PFSK-1 (cell line): Measurements from ENCODE around the gene IGSF8.

Experiments used
- FOXP2 ChIP-seq: optimal IDR thresholded peaks from 2 replicates; pipeline ENCODE3; 2011; ENCODE audit warnings: borderline replicate concordance, control low read depth, inconsistent platforms; ENCODE audit not compliant: insufficient read depth; ENCODE audit errors: extremely low read length, extremely low read depth
- POLR2AphosphoS5 ChIP-seq: IDR thresholded peaks from 2 replicates; pipeline ENCODE4 v1.6.1; 2012; ENCODE audit warnings: low read depth, mild to moderate bottlenecking, control low read depth, low read length, moderate library complexity
- SIN3A ChIP-seq: IDR thresholded peaks from 2 replicates; pipeline ENCODE4 v1.6.1; 2012; ENCODE audit warnings: mild to moderate bottlenecking, low read length, moderate library complexity, borderline replicate concordance; ENCODE audit not compliant: insufficient read depth
- TAF1 ChIP-seq: IDR thresholded peaks from 2 replicates; pipeline ENCODE4 v1.6.1; 2012; ENCODE audit warnings: low read length, control low read depth, borderline replicate concordance; ENCODE audit not compliant: insufficient read depth
- TF ChIP-seq, protein P1 (sequence below), 2 experiments: IDR thresholded peaks; 2 replicates each; pipeline versions ENCODE4 v1.6.1 to v1.8.0; 2011 to 2012; ENCODE audit warnings: low read depth in 2 of 2, low read length in 2 of 2, control low read depth in 1 of 2, inconsistent platforms in 1 of 2, mild to moderate bottlenecking in 1 of 2, moderate library complexity in 1 of 2; ENCODE audit not compliant: insufficient read depth in 1 of 2

Gene IGSF8

GRCh38 chr1:160108888-160109662 is 10.7 kb upstream of the IGSF8 start:
- TF ChIP-seq, protein P1, sequence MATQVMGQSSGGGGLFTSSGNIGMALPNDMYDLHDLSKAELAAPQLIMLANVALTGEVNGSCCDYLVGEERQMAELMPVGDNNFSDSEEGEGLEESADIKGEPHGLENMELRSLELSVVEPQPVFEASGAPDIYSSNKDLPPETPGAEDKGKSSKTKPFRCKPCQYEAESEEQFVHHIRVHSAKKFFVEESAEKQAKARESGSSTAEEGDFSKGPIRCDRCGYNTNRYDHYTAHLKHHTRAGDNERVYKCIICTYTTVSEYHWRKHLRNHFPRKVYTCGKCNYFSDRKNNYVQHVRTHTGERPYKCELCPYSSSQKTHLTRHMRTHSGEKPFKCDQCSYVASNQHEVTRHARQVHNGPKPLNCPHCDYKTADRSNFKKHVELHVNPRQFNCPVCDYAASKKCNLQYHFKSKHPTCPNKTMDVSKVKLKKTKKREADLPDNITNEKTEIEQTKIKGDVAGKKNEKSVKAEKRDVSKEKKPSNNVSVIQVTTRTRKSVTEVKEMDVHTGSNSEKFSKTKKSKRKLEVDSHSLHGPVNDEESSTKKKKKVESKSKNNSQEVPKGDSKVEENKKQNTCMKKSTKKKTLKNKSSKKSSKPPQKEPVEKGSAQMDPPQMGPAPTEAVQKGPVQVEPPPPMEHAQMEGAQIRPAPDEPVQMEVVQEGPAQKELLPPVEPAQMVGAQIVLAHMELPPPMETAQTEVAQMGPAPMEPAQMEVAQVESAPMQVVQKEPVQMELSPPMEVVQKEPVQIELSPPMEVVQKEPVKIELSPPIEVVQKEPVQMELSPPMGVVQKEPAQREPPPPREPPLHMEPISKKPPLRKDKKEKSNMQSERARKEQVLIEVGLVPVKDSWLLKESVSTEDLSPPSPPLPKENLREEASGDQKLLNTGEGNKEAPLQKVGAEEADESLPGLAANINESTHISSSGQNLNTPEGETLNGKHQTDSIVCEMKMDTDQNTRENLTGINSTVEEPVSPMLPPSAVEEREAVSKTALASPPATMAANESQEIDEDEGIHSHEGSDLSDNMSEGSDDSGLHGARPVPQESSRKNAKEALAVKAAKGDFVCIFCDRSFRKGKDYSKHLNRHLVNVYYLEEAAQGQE (IDR thresholded peaks at IDR 0.05; ENCODE audit: insufficient read depth in 1 of 2, low read depth in 2 of 2, low read length in 2 of 2): no peak
- TF ChIP-seq SIN3A: no peak
- no peak for TF ChIP-seq FOXP2
- TF ChIP-seq POLR2AphosphoS5: no peak
- TF ChIP-seq TAF1: no peak

DNA sequence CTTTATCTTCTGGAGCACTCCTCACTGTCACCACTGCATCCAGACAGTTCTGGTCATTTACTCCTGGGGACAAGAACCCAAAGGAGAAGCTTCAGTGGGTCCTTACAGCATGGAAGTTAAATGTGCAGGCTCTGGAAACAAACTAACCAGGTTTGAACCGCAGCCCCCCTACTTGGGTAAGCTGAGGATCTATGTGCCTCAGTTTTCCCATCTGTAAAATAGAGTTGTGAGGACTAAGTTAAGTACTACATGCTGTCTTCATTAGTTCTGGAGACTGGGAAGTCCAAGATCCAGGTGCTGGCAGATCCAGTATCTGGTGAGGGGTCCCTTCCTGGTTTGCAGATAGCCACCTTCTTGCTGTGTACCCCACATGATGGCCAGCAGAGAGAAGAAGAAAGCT is 9.1 kb upstream of the IGSF8 start:
- TF ChIP-seq, protein P1 (IDR thresholded peaks at IDR 0.05; ENCODE audit: insufficient read depth in 1 of 2, low read depth in 2 of 2, low read length in 2 of 2): no peak
- no peak for TF ChIP-seq POLR2AphosphoS5
- no peak for TF ChIP-seq FOXP2
- TF ChIP-seq SIN3A: no peak
- no peak for TF ChIP-seq TAF1

DNA sequence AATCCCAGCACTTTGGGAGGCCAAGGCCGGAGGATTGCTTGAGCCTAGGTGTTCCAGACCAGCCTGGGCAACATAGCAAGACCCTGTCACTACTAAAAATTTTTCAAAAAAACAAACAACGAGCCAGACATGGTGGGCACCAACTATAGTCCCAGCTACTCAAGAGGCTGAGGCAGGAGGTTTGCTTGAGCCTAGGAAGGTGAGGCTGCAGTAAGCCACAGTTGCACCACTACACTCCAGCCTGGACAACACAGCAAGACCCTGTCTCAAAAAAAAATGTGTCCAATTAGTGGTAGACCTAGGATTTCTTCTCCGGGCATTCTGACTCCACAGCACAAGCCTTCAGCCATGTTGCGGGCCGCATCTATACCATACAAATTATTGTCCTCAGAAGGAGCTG is 6.7 kb upstream of the IGSF8 start:
- TF ChIP-seq POLR2AphosphoS5 (no peak), FOXP2 (no peak)

GRCh38 chr1:160104486-160104885 is 6.1 kb upstream of the IGSF8 start:
- TF ChIP-seq FOXP2 (no peak), SIN3A (no peak), POLR2AphosphoS5 (no peak), TAF1 (no peak)
- TF ChIP-seq, protein P1 (IDR thresholded peaks at IDR 0.05; ENCODE audit: insufficient read depth in 1 of 2, low read depth in 2 of 2, low read length in 2 of 2): no peak

GRCh38 chr1:160103658-160104408 is 5.4 kb upstream of the IGSF8 start:
- TF ChIP-seq FOXP2: no peak

GRCh38 chr1:160101717-160102522 is 3.5 kb upstream of the IGSF8 start:
- no peak for TF ChIP-seq TAF1
- TF ChIP-seq, protein P1 (IDR thresholded peaks at IDR 0.05; ENCODE audit: insufficient read depth in 1 of 2, low read depth in 2 of 2, low read length in 2 of 2): no peak
- no peak for TF ChIP-seq FOXP2
- no peak for TF ChIP-seq POLR2AphosphoS5
- no peak for TF ChIP-seq SIN3A
